Prostate gland (tissue), 2 donors: ENCODE measurements around the gene SAMD4A. TPM values are rescaled to one million over a fixed set of nuclear protein-coding genes. Genes with fewer than 3 reads are reported as not detected.

Experiments
- DNase-seq: peaks from one replicate; pipeline ENCODE4 v3.0.0-alpha.2; 2019; ENCODE audit warnings: low spot score
- H3K27ac ChIP-seq, 2 donors: fragments of 200-600 bp; sonication (generic); 2 replicates each; pipeline ENCODE4 v1.5.1; 2017 to 2019
- H3K27me3 ChIP-seq: fragments of 200-600 bp; sonication (generic); replicated peaks from 2 replicates; pipeline ENCODE4 v1.5.1; 2019; ENCODE audit not compliant: insufficient read depth
- H3K36me3 ChIP-seq, 2 donors: fragments of 200-600 bp; sonication (generic); 1 replicate in 1 of 2; 2 replicates in 1 of 2; pipeline versions ENCODE4 v1.5.1 to v1.8.1; 2017 to 2019
- H3K4me1 ChIP-seq: fragments of 200-600 bp; sonication (generic); replicated peaks from 2 replicates; pipeline ENCODE4 v1.5.1; 2019
- H3K4me3 ChIP-seq, 2 donors: fragments of 200-600 bp; sonication (generic); 2 replicates each; pipeline ENCODE4 v1.5.1; 2017 to 2019
- H3K9me3 ChIP-seq: fragments of 200-600 bp; sonication (generic); 2 replicates; pipeline ENCODE4 v1.5.1; 2017
- CTCF ChIP-seq, 4 experiments: fragments of 200-600 bp in 2 of 4; fragments of 450-650 bp in 2 of 4; sonication (generic) in 2 of 4; IDR thresholded peaks; 1 replicate in 3 of 4; 2 replicates in 1 of 4; pipeline ENCODE4 v1.5.1; 2016 to 2019; ENCODE audit warnings: antibody characterized with exemption in 4 of 4, mild to moderate bottlenecking in 2 of 4, moderate library complexity in 2 of 4
- POLR2A ChIP-seq: fragments of 450-650 bp; IDR thresholded peaks from one replicate; pipeline ENCODE4 v1.6.1; 2016; ENCODE audit warnings: antibody characterized with exemption, mild to moderate bottlenecking
- POLR2AphosphoS5 ChIP-seq: sonication (generic); formaldehyde crosslinking; IDR thresholded peaks from one replicate; pipeline ENCODE4 v1.6.1; 2017; ENCODE audit warnings: antibody characterized with exemption
- WGBS: methylation state at CpG from one replicate; pipeline ENCODE4 v1.1.5; 2018; 5-methylcytosine and 5-hydroxymethylcytosine counted together
- intact Hi-C: fragments of 100-400 bp; cut with DNase I; formaldehyde crosslinking; loops from one replicate; pipeline ENCODE4 v1.14.2; 2022
- total RNA-seq, 2 donors: library from RNA; depleted of rRNA; stranded (reverse); fragments of >200 nt; gene quantifications; one replicate each; pipeline ENCODE4 v1.1.0, GENCODE V29; 2016

The SAMD4A gene
- total RNA-seq, 2 donors from 2014 or later = 18.1 to 38.5 TPM

- H3K9me3 ChIP-seq = no peaks in the 10 kb centered on the region
- 81% methylated on average over 3 of the region's 3 CpGs for WGBS
- no peak for DNase-seq
- intact Hi-C loops = loop anchor here (5.0 kb wide), 1 partner anchor 73 kb away; no protein-coding TSS in a partner anchor
- H3K27ac ChIP-seq = no peak overlapping the region
- no peaks in the 10 kb centered on the region for H3K4me1 ChIP-seq
- TF ChIP-seq POLR2A = no peak
- TF ChIP-seq CTCF (IDR thresholded peaks at IDR 0.05) = no peak
- TF ChIP-seq POLR2AphosphoS5 = no peak
- no peaks in the 10 kb centered on the region for H3K36me3 ChIP-seq
- no peaks in the 10 kb centered on the region for H3K27me3 ChIP-seq
- no peak overlapping the region for H3K4me3 ChIP-seq
Observed at GRCh38 chr14:54645639-54646038, 78.7 kb downstream of the SAMD4A start.

- no peak overlapping the region for H3K4me3 ChIP-seq
- no peak overlapping the region for H3K27ac ChIP-seq
- H3K36me3 ChIP-seq = no peaks in the 10 kb centered on the region
- H3K4me1 ChIP-seq = no peaks in the 10 kb centered on the region
- TF ChIP-seq POLR2A (no peak), POLR2AphosphoS5 (no peak), CTCF (IDR thresholded peaks at IDR 0.05) (no peak)
- no peaks in the 10 kb centered on the region for H3K27me3 ChIP-seq
- H3K9me3 ChIP-seq = no peaks in the 10 kb centered on the region
- intact Hi-C loops = loop anchor here (5.0 kb wide), 1 partner anchor 74 kb away; no protein-coding TSS in a partner anchor
- DNase-seq = no peak
- WGBS = 58% methylated on average over 2 of the region's 2 CpGs
Observed at GRCh38 chr14:54646626-54647025, 79.7 kb downstream of the SAMD4A start.

- no peak for DNase-seq
- Histone ChIP-seq H3K27ac (no peak overlapping the region), H3K4me3 (no peak overlapping the region), H3K27me3 (no peaks in the 10 kb centered on the region), H3K4me1 (no peaks in the 10 kb centered on the region), H3K36me3 (no peaks in the 10 kb centered on the region), H3K9me3 (no peaks in the 10 kb centered on the region)
- TF ChIP-seq POLR2AphosphoS5 (peak; percentile 22), CTCF (IDR thresholded peaks at IDR 0.05) (no peak)
- WGBS = 61% methylated on average over 3 of the region's 3 CpGs
- intact Hi-C loops = loop anchor here (5.0 kb wide), 1 partner anchor 75 kb away; no protein-coding TSS in a partner anchor
Observed at GRCh38 chr14:54647378-54647777, 80.5 kb downstream of the SAMD4A start.

- Histone ChIP-seq H3K36me3 (no peaks in the 10 kb centered on the region), H3K27me3 (no peaks in the 10 kb centered on the region), H3K4me3 (no peak overlapping the region), H3K27ac (no peak overlapping the region), H3K9me3 (no peaks in the 10 kb centered on the region), H3K4me1 (no peaks in the 10 kb centered on the region)
- no peak for DNase-seq
- 88% methylated on average over 6 of the region's 6 CpGs for WGBS
- no peak for TF ChIP-seq CTCF (IDR thresholded peaks at IDR 0.05)
- TF ChIP-seq POLR2A = no peak
- no peak for TF ChIP-seq POLR2AphosphoS5
- intact Hi-C loops = loop anchor here (5.0 kb wide), 1 partner anchor 77 kb away; no protein-coding TSS in a partner anchor
Observed at GRCh38 chr14:54649056-54649455, 82.1 kb downstream of the SAMD4A start.

GRCh38 chr14:54650331-54650958, 83.5 kb downstream of the SAMD4A start:
- no peaks in the 10 kb centered on the region for H3K4me1 ChIP-seq
- no peak for TF ChIP-seq CTCF (IDR thresholded peaks at IDR 0.05)
- peak; percentile 40 for TF ChIP-seq POLR2AphosphoS5
- intact Hi-C loops = no loop called here
- no peak for DNase-seq
- H3K9me3 ChIP-seq = no peaks in the 10 kb centered on the region
- H3K27ac ChIP-seq = peak overlapping the region; percentile 33 to 44
- whole genome bisulfite sequencing = 44% methylated on average over 10 of the region's 10 CpGs
- H3K27me3 ChIP-seq = no peaks in the 10 kb centered on the region
- H3K36me3 ChIP-seq = no peaks in the 10 kb centered on the region
- no peak overlapping the region for H3K4me3 ChIP-seq
